Measurements from ENCODE around the gene TNFRSF17. TPM values are rescaled to one million over a fixed set of nuclear protein-coding genes. Genes with fewer than 3 reads are reported as not detected.

The TNFRSF17 gene
- total RNA-seq, 2 experiments from 2014 or later = not detected

DNA sequence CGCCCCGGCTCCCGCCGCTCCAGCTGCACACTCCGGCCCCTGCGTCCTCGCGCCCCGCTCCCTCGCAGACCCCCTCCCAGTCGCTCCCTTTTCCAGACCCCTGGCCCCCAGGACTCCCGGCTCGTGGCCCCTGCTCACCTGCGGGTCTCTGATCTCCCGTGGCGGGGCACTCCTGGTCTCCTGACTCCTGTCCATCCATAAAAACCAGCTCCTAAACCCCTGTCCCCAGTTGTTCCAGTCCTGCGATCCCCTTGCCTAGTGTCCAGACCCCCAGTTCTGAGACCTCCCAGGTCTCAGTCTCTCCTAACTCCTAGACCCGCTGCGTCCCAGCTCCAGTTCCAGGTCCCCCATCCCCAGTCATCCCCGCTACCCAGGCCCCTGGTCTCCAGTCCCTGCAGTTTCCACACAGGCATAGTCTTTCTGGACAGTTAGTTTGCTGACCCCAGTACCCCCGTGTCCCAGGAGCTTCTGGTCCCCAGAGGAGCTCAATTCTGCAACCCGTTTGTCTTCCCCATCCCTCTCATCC, 11.9 kb downstream of the TNFRSF17 start:
- no peak for DNase-seq
- Mint-ChIP-seq H3K27ac (no peak overlapping the region), H3K4me1 (ENCODE audit: low read depth) (peaks cover 34% of the 10 kb centered on the region), H3K27me3 (ENCODE audit: low read depth) (no peaks in the 10 kb centered on the region), H3K4me3 (peak overlapping the region; percentile 96), H3K36me3 (ENCODE audit: low read depth) (peaks cover 4% of the 10 kb centered on the region), H3K9me3 (no peaks in the 10 kb centered on the region)
- intact Hi-C loops (cut with micrococcal nuclease) = loop anchor here (1.0 to 10.0 kb wide), 3 partner anchors 63 to 126 kb away; partner anchors contain the start of gene RSL1D1
- CTCF ChIA-PET = interaction anchor here (1.5 to 2.2 kb wide), 2 partner anchors 9 to 91 kb away, joined by 6 to 8 read pairs; no protein-coding TSS in a partner anchor

- H3K4me3 Mint-ChIP-seq = peak overlapping the region; percentile 96
- no peak for DNase-seq
- no peaks in the 10 kb centered on the region for H3K9me3 Mint-ChIP-seq
- H3K4me1 Mint-ChIP-seq (ENCODE audit: low read depth) = peaks cover 34% of the 10 kb centered on the region
- no peaks in the 10 kb centered on the region for H3K27me3 Mint-ChIP-seq (ENCODE audit: low read depth)
- H3K36me3 Mint-ChIP-seq (ENCODE audit: low read depth) = peaks cover 4% of the 10 kb centered on the region
- H3K27ac Mint-ChIP-seq = no peak overlapping the region
- CTCF ChIA-PET = interaction anchor here (0.6 to 2.2 kb wide), 3 partner anchors 10 to 92 kb away, joined by 3 to 8 read pairs (median 6); no protein-coding TSS in a partner anchor
- intact Hi-C loops (cut with micrococcal nuclease) = loop anchor here (1.0 to 10.0 kb wide), 2 partner anchors 87 to 126 kb away; partner anchors contain the start of gene RSL1D1
Measured at GRCh38 chr16:11977376-11978041, 12.5 kb downstream of the TNFRSF17 start.

DNA sequence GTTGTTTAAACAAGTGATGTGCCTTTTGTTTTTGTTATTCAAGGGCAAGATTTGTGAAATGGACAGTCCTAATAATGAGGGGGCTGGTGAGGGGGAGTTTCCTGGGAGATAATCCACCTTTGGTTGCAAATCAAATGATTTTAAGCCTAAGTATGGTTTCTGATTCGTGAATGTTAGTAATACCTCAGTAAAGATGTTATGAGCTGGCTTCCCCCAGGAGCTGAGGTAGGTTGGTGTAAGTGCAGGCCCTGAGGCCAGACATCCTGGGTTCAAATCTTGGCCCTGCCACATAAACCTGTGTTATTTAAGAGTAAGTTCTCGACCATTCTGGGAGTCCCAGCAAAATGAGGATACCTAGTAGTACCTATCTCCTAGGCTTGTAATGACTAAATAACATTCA, 13.1 kb downstream of the TNFRSF17 start:
- intact Hi-C loops (cut with micrococcal nuclease) = loop anchor here (10.0 kb wide), 1 partner anchor 87 kb away; no protein-coding TSS in a partner anchor
- Mint-ChIP-seq H3K4me1 (ENCODE audit: low read depth) (peaks cover 34% of the 10 kb centered on the region), H3K9me3 (no peaks in the 10 kb centered on the region), H3K27ac (no peak overlapping the region), H3K36me3 (ENCODE audit: low read depth) (peaks cover 4% of the 10 kb centered on the region), H3K4me3 (peak overlapping the region; percentile 96), H3K27me3 (ENCODE audit: low read depth) (no peaks in the 10 kb centered on the region)
- CTCF ChIA-PET = interaction anchor here (0.6 to 2.2 kb wide), 2 partner anchors 10 to 91 kb away, joined by 3 to 6 read pairs; no protein-coding TSS in a partner anchor
- DNase-seq = no peak

DNA sequence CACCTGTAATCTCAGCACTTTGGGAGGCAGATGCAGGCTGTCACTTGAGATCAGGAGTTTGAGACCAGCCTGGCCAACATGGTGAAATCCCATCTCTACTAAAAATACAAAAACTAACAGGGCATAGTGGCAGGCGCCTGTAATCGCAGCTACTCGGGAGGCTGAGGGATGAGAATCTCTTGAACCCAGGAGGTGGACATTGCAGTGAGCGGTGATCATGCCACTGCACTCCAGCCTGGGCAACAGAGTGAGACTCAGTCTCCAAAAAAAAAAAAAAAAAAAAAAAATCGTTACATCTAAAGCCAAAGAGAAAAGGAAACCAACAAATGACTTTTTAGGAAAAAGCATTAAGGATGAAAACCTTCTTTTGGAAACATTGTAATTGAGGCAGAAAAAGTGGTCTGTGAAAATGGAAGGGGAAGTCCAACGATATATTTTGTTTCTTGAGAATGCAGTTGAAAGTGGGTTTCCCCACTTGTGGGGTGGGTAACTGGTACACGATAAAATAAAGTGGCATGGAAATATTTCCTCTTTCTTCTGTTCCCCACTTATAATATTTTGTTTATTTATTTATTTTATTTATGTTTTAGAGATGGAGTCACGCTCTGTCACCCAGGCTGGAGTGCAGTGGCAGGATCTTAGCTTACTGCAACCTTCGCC, 14.1 kb downstream of the TNFRSF17 start:
- no peak overlapping the region for H3K4me3 Mint-ChIP-seq

GRCh38 chr16:11980136-11980844, 15.3 kb downstream of the TNFRSF17 start:
- intact Hi-C loops (cut with micrococcal nuclease) = no loop called here
- H3K4me3 Mint-ChIP-seq = no peak overlapping the region
- H3K9me3 Mint-ChIP-seq = no peaks in the 10 kb centered on the region
- no peak for DNase-seq
- H3K36me3 Mint-ChIP-seq (ENCODE audit: low read depth) = peaks cover 4% of the 10 kb centered on the region
- no peaks in the 10 kb centered on the region for H3K27me3 Mint-ChIP-seq (ENCODE audit: low read depth)
- no peak overlapping the region for H3K27ac Mint-ChIP-seq
- CTCF ChIA-PET = no interaction called here
- peaks cover 33% of the 10 kb centered on the region for H3K4me1 Mint-ChIP-seq (ENCODE audit: low read depth)

More for the DNA sequence above, 14.1 kb downstream of the TNFRSF17 start:
- DNase-seq = no peak
- Mint-ChIP-seq H3K4me1 (ENCODE audit: low read depth) (peaks cover 34% of the 10 kb centered on the region), H3K27me3 (ENCODE audit: low read depth) (no peaks in the 10 kb centered on the region), H3K9me3 (no peaks in the 10 kb centered on the region), H3K27ac (no peak overlapping the region), H3K36me3 (ENCODE audit: low read depth) (peaks cover 4% of the 10 kb centered on the region)
- intact Hi-C loops (cut with micrococcal nuclease) = loop anchor here (10.0 kb wide), 1 partner anchor 86 kb away; no protein-coding TSS in a partner anchor
- CTCF ChIA-PET = no interaction called here

- H3K36me3 Mint-ChIP-seq (ENCODE audit: low read depth) = no peaks in the 10 kb centered on the region
- H3K9me3 Mint-ChIP-seq = no peaks in the 10 kb centered on the region
- H3K27ac Mint-ChIP-seq = no peak overlapping the region
- H3K4me3 Mint-ChIP-seq = no peak overlapping the region
- no peaks in the 10 kb centered on the region for H3K27me3 Mint-ChIP-seq (ENCODE audit: low read depth)
- CTCF ChIA-PET = interaction anchor here (0.8 kb wide), 1 partner anchor 12 kb away, joined by 6 read pairs; no protein-coding TSS in a partner anchor
- no peak for DNase-seq
- H3K4me1 Mint-ChIP-seq (ENCODE audit: low read depth) = peaks cover 5% of the 10 kb centered on the region
- intact Hi-C loops (cut with micrococcal nuclease) = no loop called here
Measured at GRCh38 chr16:11985250-11985649, 20.2 kb downstream of the TNFRSF17 start.

DNA sequence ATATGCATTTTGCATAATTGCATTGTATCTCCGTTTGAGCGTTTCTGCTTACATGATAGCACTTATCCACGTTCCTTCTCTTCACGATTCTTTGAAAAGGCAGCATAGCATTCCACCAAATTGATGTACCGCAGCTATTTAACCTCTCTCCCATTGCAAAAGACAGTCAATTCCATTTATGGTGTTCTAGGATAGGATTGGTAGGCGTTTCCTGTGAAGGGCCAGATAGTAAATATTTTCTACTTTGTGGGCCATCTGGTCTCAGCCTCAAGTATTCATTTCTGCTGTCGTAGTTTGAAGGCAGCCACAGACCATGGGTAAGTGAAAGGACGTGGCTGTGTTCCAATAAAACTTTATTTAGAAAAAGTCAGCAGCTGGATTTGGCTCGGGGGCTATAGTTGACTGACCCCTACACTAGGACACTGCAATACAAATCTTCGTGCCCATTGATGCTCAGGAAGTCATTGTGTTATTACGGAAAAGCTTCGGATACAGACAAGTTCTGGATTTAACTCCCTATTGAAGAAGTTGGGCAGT, 21.6 kb downstream of the TNFRSF17 start:
- H3K36me3 Mint-ChIP-seq (ENCODE audit: low read depth) = no peaks in the 10 kb centered on the region
- no peak for DNase-seq
- CTCF ChIA-PET = interaction anchor here (0.6 kb wide), 1 partner anchor 108 kb away, joined by 3 read pairs; no protein-coding TSS in a partner anchor
- intact Hi-C loops (cut with micrococcal nuclease) = no loop called here
- no peak overlapping the region for H3K27ac Mint-ChIP-seq
- H3K4me1 Mint-ChIP-seq (ENCODE audit: low read depth) = peaks cover 4% of the 10 kb centered on the region
- H3K4me3 Mint-ChIP-seq = no peak overlapping the region
- no peaks in the 10 kb centered on the region for H3K9me3 Mint-ChIP-seq
- H3K27me3 Mint-ChIP-seq (ENCODE audit: low read depth) = no peaks in the 10 kb centered on the region

DNA sequence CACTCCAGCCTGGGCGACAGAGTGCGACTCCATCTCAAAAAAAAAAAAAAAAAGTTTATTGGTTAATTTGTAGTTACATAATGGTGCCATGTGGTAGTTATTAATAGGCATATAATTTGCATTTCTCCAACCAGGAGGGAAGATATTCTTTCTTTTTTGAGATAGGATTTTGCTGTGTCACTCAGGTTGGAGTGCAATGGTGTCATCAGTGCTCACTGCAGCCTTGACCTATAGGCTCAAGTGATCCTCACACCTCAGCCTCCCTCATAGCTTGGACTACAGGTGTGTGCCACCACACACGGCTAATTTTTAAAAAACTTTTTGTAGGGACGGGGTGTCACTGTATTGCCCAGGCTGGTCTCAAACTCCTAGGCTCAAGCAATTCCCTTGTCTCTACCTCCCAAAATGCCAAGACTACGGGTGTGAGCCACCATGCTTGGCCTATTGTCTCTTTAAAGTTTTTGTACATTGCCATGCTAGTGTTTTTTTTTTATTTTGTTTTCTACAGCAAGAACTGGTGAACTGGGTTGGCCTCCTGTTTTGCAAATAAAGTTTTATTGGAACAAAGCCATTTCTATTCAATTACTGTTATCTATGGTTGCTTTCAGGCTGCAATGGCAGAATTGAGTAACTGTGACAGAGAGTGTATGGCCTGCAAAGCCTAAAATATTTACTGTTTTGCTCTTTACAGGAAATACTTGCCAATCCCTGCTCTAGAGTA, 23.4 kb downstream of the TNFRSF17 start:
- no peak for DNase-seq
- Mint-ChIP-seq H3K27me3 (ENCODE audit: low read depth) (no peaks in the 10 kb centered on the region), H3K36me3 (ENCODE audit: low read depth) (no peaks in the 10 kb centered on the region), H3K27ac (no peak overlapping the region), H3K4me1 (ENCODE audit: low read depth) (peaks cover 4% of the 10 kb centered on the region), H3K4me3 (no peak overlapping the region), H3K9me3 (no peaks in the 10 kb centered on the region)
- intact Hi-C loops (cut with micrococcal nuclease) = no loop called here
- CTCF ChIA-PET = no interaction called here

- Mint-ChIP-seq H3K4me1 (ENCODE audit: low read depth) (peaks cover 4% of the 10 kb centered on the region), H3K9me3 (no peaks in the 10 kb centered on the region), H3K27ac (no peak overlapping the region), H3K4me3 (no peak overlapping the region), H3K27me3 (ENCODE audit: low read depth) (no peaks in the 10 kb centered on the region), H3K36me3 (ENCODE audit: low read depth) (no peaks in the 10 kb centered on the region)
- CTCF ChIA-PET = no interaction called here
- DNase-seq = no peak
- intact Hi-C loops (cut with micrococcal nuclease) = no loop called here
Measured at GRCh38 chr16:11990702-11991390, 25.8 kb downstream of the TNFRSF17 start.

GRCh38 chr16:11992008-11992584, 27.1 kb downstream of the TNFRSF17 start:
- intact Hi-C loops (cut with micrococcal nuclease) = no loop called here

More at GRCh38 chr16:11992008-11992584, 27.1 kb downstream of the TNFRSF17 start:
- DNase-seq = no peak
- Mint-ChIP-seq H3K9me3 (no peaks in the 10 kb centered on the region), H3K36me3 (ENCODE audit: low read depth) (no peaks in the 10 kb centered on the region), H3K27me3 (ENCODE audit: low read depth) (no peaks in the 10 kb centered on the region), H3K27ac (no peak overlapping the region), H3K4me1 (ENCODE audit: low read depth) (peaks cover 4% of the 10 kb centered on the region), H3K4me3 (no peak overlapping the region)
- CTCF ChIA-PET = interaction anchor here (1.1 kb wide), 1 partner anchor 76 kb away, joined by 5 read pairs; no protein-coding TSS in a partner anchor

Data from activated naive CD4-positive, alpha-beta T cell treated with anti-CD3 and anti-CD28 coated beads for 36 hours (primary cell).